Stimulated activated CD4-positive, alpha-beta T cell treated with anti-CD3 and anti-CD28 coated beads, TNF-alpha, amount 100 ng/mL, for 4 hours (primary cell): ENCODE measurements around the gene USP46.

Source experiments
- DNase-seq, 3 experiments: peaks; one replicate each; pipeline ENCODE4 v3.0.0-alpha.2; 2020; ENCODE audit warnings: low read depth in 3 of 3

USP46 gene

GRCh38 chr4:52657292-52657617 lies 1.8 kb downstream of the USP46 start:
- no peak for DNase-seq

GRCh38 chr4:52655506-52655905 lies 3.6 kb downstream of the USP46 start:
- no peak for DNase-seq

GRCh38 chr4:52651996-52652672 lies 7.0 kb downstream of the USP46 start:
- no peak for DNase-seq

- no peak for DNase-seq
Observed at GRCh38 chr4:52648836-52649235, 10.3 kb downstream of the USP46 start.

- DNase-seq: no peak
Observed at GRCh38 chr4:52646741-52647140, 12.4 kb downstream of the USP46 start.

GRCh38 chr4:52646096-52646495 lies 13.0 kb downstream of the USP46 start:
- no peak for DNase-seq

GRCh38 chr4:52645300-52645699 lies 13.8 kb downstream of the USP46 start:
- no peak for DNase-seq

- no peak for DNase-seq
Observed at GRCh38 chr4:52643785-52644244, 15.3 kb downstream of the USP46 start.

GRCh38 chr4:52643190-52643589 lies 15.9 kb downstream of the USP46 start:
- no peak for DNase-seq

GRCh38 chr4:52641854-52642563 lies 17.1 kb downstream of the USP46 start:
- DNase-seq: no peak

- DNase-seq: no peak
Observed at GRCh38 chr4:52640808-52641565, 18.1 kb downstream of the USP46 start.

- no peak for DNase-seq
Observed at GRCh38 chr4:52638717-52639116, 20.4 kb downstream of the USP46 start.

GRCh38 chr4:52637116-52637515 lies 22.0 kb downstream of the USP46 start:
- DNase-seq: no peak

- no peak for DNase-seq
Observed at GRCh38 chr4:52635560-52635959, 23.5 kb downstream of the USP46 start.

- DNase-seq: no peak
Observed at GRCh38 chr4:52635130-52635529, 24.0 kb downstream of the USP46 start.

- DNase-seq: no peak
Observed at GRCh38 chr4:52633846-52634245, 25.3 kb downstream of the USP46 start.

- DNase-seq: no peak
Observed at GRCh38 chr4:52628974-52629373, 30.1 kb downstream of the USP46 start.

- no peak for DNase-seq
Observed at GRCh38 chr4:52628543-52628942, 30.6 kb downstream of the USP46 start.

- no peak for DNase-seq
Observed at GRCh38 chr4:52627876-52628275, 31.2 kb downstream of the USP46 start.

- DNase-seq: no peak
Observed at GRCh38 chr4:52625216-52625615, 33.9 kb downstream of the USP46 start.

GRCh38 chr4:52622564-52622963 lies 36.5 kb downstream of the USP46 start:
- DNase-seq: no peak

- DNase-seq: no peak
Observed at GRCh38 chr4:52621567-52621966, 37.5 kb downstream of the USP46 start.

- DNase-seq: no peak
Observed at GRCh38 chr4:52619591-52619931, 39.5 kb downstream of the USP46 start.
